Neural progenitor cell (in vitro differentiated cells): ENCODE results near the gene XPC. TPM values are rescaled to one million over a fixed set of nuclear protein-coding genes. Genes with fewer than 3 reads are reported as not detected.

Source experiments
- DNase-seq: peaks from one replicate; pipeline ENCODE4 v3.0.0-alpha.2; 2016; ENCODE audit warnings: low spot score
- H2AFZ ChIP-seq: fragments of 200-600 bp; sonication (generic); replicated peaks from 2 replicates; pipeline ENCODE4 v1.6.1; 2016; ENCODE audit warnings: antibody characterized with exemption
- H3F3A ChIP-seq: fragments of 200-600 bp; sonication (generic); 2 replicates; pipeline ENCODE4 v1.6.1; 2016; ENCODE audit warnings: antibody characterized with exemption, low read depth
- H3K27ac ChIP-seq: fragments of 200-600 bp; sonication (generic); 2 replicates; pipeline ENCODE4 v1.5.1; 2016; ENCODE audit warnings: mild to moderate bottlenecking
- H3K27me3 ChIP-seq: fragments of 200-600 bp; sonication (generic); 2 replicates; pipeline ENCODE4 v1.6.1; 2016; ENCODE audit warnings: mild to moderate bottlenecking, moderate library complexity
- H3K36me3 ChIP-seq: fragments of 200-600 bp; sonication (generic); 2 replicates; pipeline ENCODE4 v1.5.1; 2016
- H3K4me1 ChIP-seq: fragments of 200-600 bp; sonication (generic); 2 replicates; pipeline ENCODE4 v1.6.1; 2016; ENCODE audit warnings: mixed run types
- H3K4me2 ChIP-seq: fragments of 200-600 bp; sonication (generic); 2 replicates; pipeline ENCODE4 v1.6.1; 2016
- H3K4me3 ChIP-seq: fragments of 200-600 bp; sonication (generic); 2 replicates; pipeline ENCODE4 v1.5.1; 2016
- H3K79me2 ChIP-seq: fragments of 200-600 bp; sonication (generic); 2 replicates; pipeline ENCODE4 v1.6.1; 2016; ENCODE audit warnings: low read depth
- H3K9ac ChIP-seq: fragments of 200-600 bp; sonication (generic); 2 replicates; pipeline ENCODE4 v1.6.1; 2016
- H3K9me3 ChIP-seq: fragments of 200-600 bp; sonication (generic); 2 replicates; pipeline ENCODE4 v1.5.1; 2016; ENCODE audit warnings: low read depth
- H4K20me1 ChIP-seq: fragments of 200-600 bp; sonication (generic); 2 replicates; pipeline ENCODE4 v1.6.1; 2016; ENCODE audit warnings: low read depth
- H3K27ac Mint-ChIP-seq: 3 replicates; pipeline ENCODE4 v1.8.0; 2021; ENCODE audit warnings: mixed read lengths
- H3K27me3 Mint-ChIP-seq: 2 replicates; pipeline ENCODE4 v1.8.0; 2022; ENCODE audit warnings: low read depth, mild to moderate bottlenecking, inconsistent platforms, moderate library complexity, mixed read lengths; ENCODE audit not compliant: insufficient read depth
- H3K36me3 Mint-ChIP-seq: 3 replicates; pipeline ENCODE4 v1.8.0; 2021; ENCODE audit warnings: mixed read lengths
- H3K4me1 Mint-ChIP-seq: 3 replicates; pipeline ENCODE4 v1.8.0; 2021; ENCODE audit warnings: mixed read lengths
- H3K4me3 Mint-ChIP-seq: 3 replicates; pipeline ENCODE4 v1.8.0; 2021; ENCODE audit warnings: mild to moderate bottlenecking, moderate library complexity, mixed read lengths
- H3K9me3 Mint-ChIP-seq: 3 replicates; pipeline ENCODE4 v1.8.0; 2020; ENCODE audit warnings: mixed read lengths
- EZH2 ChIP-seq: fragments of 200-600 bp; sonication (generic); IDR thresholded peaks from 2 replicates; pipeline ENCODE4 v1.6.1; 2017; ENCODE audit warnings: antibody characterized with exemption, mild to moderate bottlenecking, moderate library complexity
- EZH2phosphoT487 ChIP-seq: fragments of 200-600 bp; sonication (generic); IDR thresholded peaks from 2 replicates; pipeline ENCODE4 v1.6.1; 2017; ENCODE audit warnings: antibody characterized with exemption
- total RNA-seq: library from RNA; depleted of rRNA; stranded (reverse); fragments of >200 nt; gene quantifications from 2 replicates; pipeline ENCODE4 v1.2.3, GENCODE V29; 2015; ENCODE audit warnings: low replicate concordance
- TF ChIP-seq, protein P1 (sequence below): fragments of 200-600 bp; sonication (generic); IDR thresholded peaks from 2 replicates; pipeline ENCODE4 v1.5.1; 2017; ENCODE audit warnings: antibody characterized with exemption, mild to moderate bottlenecking

XPC gene
- total RNA-seq, 1 donor from 2014 or later: 44.1 TPM

DNA sequence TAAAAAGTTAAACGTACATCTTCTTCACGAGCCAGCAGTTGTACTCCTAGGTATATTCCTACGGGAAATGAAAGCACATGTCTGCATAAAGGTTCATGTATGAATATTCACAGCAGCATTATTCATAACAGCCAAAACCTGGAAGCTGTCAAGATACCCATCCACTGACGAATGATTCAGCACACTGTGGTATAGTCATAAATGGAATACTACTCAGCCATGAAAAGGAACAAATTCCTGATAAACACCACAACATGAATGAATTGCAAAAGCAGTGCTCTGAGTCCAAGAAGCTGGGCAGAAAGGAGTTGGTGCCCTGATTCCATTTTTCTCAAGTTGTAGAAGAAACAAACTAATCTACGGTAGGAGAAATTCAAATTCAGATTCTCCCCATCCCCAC lies 49.7 kb downstream of the XPC start:
- DNase-seq: no peak
- Mint-ChIP-seq H3K4me1 (peaks cover 13% of the 10 kb centered on the region), H3K36me3 (peaks cover 35% of the 10 kb centered on the region), H3K4me3 (no peak overlapping the region), H3K27ac (no peak overlapping the region), H3K9me3 (no peaks in the 10 kb centered on the region), H3K27me3 (no peaks in the 10 kb centered on the region)
- H3F3A ChIP-seq: peaks cover 12% of the 10 kb centered on the region
- H4K20me1 ChIP-seq: peaks cover 19% of the 10 kb centered on the region
- no peaks in the 10 kb centered on the region for H3K4me1 ChIP-seq
- H3K27ac ChIP-seq: no peak overlapping the region
- no peak overlapping the region for H3K4me3 ChIP-seq
- H2AFZ ChIP-seq: no peak overlapping the region
- no peak for TF ChIP-seq EZH2phosphoT487
- TF ChIP-seq EZH2: no peak
- TF ChIP-seq, protein P1, sequence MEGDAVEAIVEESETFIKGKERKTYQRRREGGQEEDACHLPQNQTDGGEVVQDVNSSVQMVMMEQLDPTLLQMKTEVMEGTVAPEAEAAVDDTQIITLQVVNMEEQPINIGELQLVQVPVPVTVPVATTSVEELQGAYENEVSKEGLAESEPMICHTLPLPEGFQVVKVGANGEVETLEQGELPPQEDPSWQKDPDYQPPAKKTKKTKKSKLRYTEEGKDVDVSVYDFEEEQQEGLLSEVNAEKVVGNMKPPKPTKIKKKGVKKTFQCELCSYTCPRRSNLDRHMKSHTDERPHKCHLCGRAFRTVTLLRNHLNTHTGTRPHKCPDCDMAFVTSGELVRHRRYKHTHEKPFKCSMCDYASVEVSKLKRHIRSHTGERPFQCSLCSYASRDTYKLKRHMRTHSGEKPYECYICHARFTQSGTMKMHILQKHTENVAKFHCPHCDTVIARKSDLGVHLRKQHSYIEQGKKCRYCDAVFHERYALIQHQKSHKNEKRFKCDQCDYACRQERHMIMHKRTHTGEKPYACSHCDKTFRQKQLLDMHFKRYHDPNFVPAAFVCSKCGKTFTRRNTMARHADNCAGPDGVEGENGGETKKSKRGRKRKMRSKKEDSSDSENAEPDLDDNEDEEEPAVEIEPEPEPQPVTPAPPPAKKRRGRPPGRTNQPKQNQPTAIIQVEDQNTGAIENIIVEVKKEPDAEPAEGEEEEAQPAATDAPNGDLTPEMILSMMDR: no peak
- H3K27me3 ChIP-seq: peaks cover 3% of the 10 kb centered on the region
- no peaks in the 10 kb centered on the region for H3K36me3 ChIP-seq
- H3K4me2 ChIP-seq: no peak overlapping the region
- peaks cover 29% of the 10 kb centered on the region for H3K79me2 ChIP-seq
- H3K9me3 ChIP-seq: no peaks in the 10 kb centered on the region
- no peak overlapping the region for H3K9ac ChIP-seq

DNA sequence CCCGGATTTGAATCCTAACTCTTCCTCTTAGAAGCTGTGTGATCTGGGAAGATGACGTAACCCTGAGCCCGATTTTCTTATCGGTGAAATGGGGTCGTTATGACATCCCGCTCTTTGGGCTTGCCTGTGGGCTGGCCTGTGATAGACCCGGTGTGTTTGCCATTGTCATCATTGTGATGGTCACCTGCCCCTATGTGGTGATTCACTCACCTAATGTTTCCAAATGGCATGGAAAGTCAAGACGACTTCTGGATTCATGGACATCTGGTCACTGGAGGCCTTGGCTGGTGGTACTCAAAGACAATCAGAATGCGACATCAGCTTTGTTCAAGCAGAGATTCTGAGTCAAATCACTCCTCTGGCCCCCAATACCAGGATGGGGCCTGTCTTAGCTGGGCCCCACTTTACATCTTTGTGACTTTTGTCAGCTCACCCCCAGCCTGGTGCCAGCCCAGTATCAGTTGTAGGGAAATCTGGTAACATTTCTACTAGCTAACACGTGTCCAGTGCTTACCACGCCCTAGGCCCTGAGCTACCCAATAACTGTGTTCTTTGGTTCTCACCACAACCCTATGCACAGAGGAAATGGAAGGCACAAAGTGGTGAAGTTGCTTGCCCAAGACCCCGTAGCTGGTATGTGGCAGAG lies 50.8 kb downstream of the XPC start:
- H3K9ac ChIP-seq: no peak overlapping the region
- peaks cover 12% of the 10 kb centered on the region for H3F3A ChIP-seq
- H3K79me2 ChIP-seq: peaks cover 29% of the 10 kb centered on the region
- H3K4me3 ChIP-seq: no peak overlapping the region
- H3K36me3 ChIP-seq: no peaks in the 10 kb centered on the region
- H3K27me3 ChIP-seq: peaks cover 3% of the 10 kb centered on the region
- H3K27ac Mint-ChIP-seq: no peak overlapping the region
- no peak overlapping the region for H2AFZ ChIP-seq
- peaks cover 20% of the 10 kb centered on the region for H3K4me1 Mint-ChIP-seq
- H3K9me3 ChIP-seq: no peaks in the 10 kb centered on the region
- TF ChIP-seq EZH2 (no peak), EZH2phosphoT487 (no peak)
- TF ChIP-seq, protein P1: no peak
- H3K4me2 ChIP-seq: no peak overlapping the region
- peaks cover 19% of the 10 kb centered on the region for H4K20me1 ChIP-seq
- no peaks in the 10 kb centered on the region for H3K9me3 Mint-ChIP-seq
- peak overlapping the region; percentile 30 for H3K4me3 Mint-ChIP-seq
- no peaks in the 10 kb centered on the region for H3K27me3 Mint-ChIP-seq
- H3K4me1 ChIP-seq: no peaks in the 10 kb centered on the region
- no peak overlapping the region for H3K27ac ChIP-seq
- H3K36me3 Mint-ChIP-seq: peaks cover 30% of the 10 kb centered on the region
- no peak for DNase-seq

DNA sequence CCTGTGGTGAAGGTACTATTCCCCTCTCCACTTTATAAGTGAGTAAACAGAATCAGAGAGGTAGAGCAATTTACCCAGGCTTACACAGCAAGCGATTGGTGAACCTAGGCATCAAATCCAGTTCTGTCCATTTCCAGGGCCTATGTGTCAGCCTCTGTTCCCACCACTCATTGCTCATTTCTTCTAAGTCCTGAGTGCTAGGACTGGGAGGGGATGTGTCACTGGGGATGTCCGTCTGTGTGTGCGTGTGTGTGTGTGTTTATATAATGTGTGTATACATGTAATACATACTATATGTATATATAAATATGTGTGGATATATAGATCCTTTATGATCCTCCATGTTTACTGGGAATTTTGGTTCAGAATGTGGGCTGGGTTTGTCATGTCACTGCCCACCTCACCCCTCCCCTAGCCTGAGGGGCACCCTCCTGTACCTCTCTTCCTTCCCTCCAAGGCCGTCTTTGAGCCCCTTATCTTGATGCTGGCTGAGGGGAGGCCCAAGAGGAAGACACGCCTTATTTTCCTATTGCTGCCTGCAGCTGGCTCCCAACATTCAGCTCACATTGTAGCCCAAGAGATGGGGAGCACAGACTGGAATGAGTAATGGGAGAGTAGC lies 51.4 kb downstream of the XPC start:
- DNase-seq: no peak

More for the DNA sequence above, 51.4 kb downstream of the XPC start:
- Mint-ChIP-seq H3K27ac (no peak overlapping the region), H3K36me3 (peaks cover 30% of the 10 kb centered on the region), H3K27me3 (no peaks in the 10 kb centered on the region), H3K9me3 (no peaks in the 10 kb centered on the region), H3K4me1 (peaks cover 20% of the 10 kb centered on the region), H3K4me3 (peak overlapping the region; percentile 98)
- Histone ChIP-seq H3K9ac (no peak overlapping the region), H3K9me3 (no peaks in the 10 kb centered on the region), H3K79me2 (peaks cover 29% of the 10 kb centered on the region), H3K4me2 (no peak overlapping the region), H3K4me1 (peaks cover 5% of the 10 kb centered on the region), H4K20me1 (peaks cover 19% of the 10 kb centered on the region), H3F3A (peaks cover 12% of the 10 kb centered on the region), H3K27me3 (peaks cover 3% of the 10 kb centered on the region), H2AFZ (no peak overlapping the region), H3K36me3 (no peaks in the 10 kb centered on the region), H3K27ac (no peak overlapping the region), H3K4me3 (no peak overlapping the region)
- TF ChIP-seq EZH2 (no peak), EZH2phosphoT487 (no peak)
- TF ChIP-seq, protein P1: no peak
